Activated CD4-positive, CD25-positive, alpha-beta regulatory T cell treated with anti-CD3 and anti-CD28 coated beads, Interleukin-2, amount 50 U/mL, for 24 hours (primary cell): ENCODE measurements around the gene KRT78.

Experiments used
- ATAC-seq, 2 donors: fragments of 150-1000 bp; cut with Tn5 transposase; one replicate each; pipeline ENCODE4 v1.10.0; 2021; ENCODE audit warnings: mild to moderate bottlenecking in 1 of 2, moderate library complexity in 1 of 2

The KRT78 gene

DNA sequence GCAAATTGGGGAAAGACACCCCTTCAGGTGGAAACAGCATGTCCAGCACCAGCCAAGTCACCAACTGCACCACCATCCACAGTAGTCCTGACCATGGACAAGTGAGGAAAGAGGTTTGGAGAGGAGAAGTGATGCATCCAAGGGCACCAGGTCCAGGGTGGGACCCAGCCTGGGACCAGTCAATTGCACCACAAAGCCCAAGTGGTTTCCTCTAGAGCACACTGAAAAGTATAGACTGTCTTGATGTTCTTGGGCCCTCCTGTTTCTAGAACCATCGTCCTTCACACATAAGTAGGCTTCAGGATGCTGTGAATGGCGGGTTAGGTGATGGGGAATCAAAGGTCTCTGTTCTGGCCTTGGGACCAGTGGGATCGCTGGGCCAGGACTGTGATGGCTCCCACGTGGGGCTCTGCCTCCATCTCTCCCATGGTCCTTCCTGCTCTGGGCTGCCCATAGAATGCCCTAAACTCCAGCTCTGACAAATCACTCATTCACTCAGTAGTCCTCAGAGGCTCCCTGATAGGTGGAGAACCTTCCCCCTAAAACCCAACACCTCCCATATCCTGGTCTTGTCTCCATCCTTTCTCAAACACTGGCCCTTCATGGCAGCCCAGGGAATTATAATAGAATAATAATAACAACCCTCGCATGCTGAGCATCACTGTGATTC, 23.9 kb downstream of the KRT78 start:
- no peak for ATAC-seq

DNA sequence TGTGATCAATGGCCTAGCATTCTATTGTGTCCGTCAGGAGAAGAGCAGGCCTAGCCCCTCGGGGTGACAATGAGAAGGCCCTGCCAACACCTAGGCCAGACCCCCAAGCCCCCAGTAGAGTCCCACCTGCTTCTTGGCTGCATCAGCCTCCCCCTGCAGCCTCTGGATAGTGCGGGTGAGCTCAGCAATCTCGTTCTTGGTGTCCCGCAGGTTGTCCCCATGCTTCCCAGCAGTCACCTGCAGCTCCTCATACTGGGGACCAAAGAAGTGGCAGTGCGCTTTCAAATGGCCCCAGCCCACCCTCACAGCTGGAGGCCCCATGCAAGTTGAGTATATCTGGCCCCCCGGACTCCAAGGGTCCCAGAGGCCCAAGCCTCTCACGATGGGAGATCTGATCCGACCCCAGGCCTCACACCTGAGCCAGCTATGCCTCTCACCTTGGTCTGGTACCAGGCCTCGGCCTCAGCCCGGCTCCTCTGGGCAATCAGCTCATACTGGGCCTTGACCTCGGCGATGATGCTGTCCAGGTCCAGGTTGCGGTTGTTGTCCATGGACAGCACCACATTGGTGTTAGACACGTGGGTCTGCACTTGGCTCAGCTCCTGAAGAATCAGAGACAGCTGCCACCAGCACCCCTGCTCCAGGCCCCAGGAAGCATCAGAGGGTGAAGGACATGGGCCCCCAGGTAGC, 24.9 kb downstream of the KRT78 start:
- ATAC-seq: no peak

DNA sequence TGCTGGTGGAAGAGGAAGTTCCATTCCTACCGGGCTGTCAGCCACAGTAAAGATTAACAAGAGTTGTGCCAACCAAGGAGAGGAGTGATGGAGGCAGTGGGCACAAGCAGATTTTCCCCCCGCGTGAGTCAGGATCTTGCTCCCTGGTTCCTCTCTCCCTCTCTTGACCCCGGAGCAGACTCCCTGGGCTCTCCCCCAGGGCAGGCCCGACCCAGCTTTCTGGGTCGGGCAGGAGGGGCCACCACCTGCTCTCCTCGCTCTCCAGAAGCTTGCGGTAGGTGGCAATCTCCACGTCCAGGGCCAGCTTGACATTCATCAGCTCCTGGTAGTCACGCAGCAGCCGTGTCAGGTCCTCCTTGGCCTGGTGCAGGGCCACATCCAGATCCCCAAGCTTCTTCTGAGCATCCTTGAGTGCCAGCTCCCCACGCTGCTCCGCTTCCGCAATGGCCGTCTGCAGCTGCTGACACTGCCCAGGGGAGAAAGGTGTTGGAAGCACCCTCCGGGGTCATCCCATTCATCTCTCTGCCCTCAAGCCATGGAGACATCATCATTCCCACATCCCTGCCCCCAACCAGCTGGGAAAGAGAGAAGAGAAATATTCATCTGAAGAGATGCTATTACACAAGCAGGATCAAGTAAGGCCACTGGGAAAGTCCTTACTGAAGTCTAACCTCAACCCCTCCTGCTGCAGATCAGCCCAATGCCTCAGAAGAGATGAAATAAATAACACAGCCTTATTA, 25.9 kb downstream of the KRT78 start:
- no peak for ATAC-seq

DNA sequence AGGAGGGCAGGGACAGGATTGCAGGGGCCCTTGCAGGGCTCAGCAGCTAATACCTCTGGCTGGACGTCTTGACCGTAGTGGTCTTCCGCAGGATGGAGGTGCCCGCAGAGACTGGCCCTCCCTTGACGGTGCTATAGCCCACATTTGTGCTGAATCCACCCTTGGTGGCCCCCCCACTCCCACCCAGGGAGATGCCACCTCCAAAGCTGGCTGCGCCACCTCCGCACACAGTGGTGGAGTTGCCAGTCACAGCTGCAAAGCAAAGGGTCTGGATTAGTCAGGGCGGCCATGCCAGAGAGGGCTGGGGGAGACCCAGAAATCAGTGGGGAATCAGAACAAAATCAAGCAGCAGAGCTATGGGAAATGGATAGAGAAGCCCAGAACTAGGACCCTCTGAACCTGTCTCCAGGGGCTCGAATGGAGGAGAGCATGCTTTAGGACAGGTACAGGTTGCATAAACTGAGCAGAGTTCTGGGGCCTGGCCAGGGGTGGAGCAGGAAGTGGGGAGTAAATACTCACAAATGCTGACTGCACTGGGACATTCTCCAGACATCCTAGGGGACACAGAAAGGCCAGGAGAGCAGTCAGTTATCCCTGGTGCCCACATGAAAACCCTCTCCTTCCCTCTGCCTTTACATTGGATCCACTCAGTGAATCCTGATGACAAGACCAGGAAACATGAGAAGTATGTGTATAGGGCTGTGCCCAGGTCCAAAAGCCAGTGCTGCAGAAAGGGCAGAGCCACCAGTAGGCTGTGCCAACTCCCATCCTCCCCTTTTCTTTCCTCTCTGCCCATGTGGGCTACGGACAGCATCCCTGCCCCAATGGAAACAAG, 26.8 kb downstream of the KRT78 start:
- ATAC-seq: no peak

DNA sequence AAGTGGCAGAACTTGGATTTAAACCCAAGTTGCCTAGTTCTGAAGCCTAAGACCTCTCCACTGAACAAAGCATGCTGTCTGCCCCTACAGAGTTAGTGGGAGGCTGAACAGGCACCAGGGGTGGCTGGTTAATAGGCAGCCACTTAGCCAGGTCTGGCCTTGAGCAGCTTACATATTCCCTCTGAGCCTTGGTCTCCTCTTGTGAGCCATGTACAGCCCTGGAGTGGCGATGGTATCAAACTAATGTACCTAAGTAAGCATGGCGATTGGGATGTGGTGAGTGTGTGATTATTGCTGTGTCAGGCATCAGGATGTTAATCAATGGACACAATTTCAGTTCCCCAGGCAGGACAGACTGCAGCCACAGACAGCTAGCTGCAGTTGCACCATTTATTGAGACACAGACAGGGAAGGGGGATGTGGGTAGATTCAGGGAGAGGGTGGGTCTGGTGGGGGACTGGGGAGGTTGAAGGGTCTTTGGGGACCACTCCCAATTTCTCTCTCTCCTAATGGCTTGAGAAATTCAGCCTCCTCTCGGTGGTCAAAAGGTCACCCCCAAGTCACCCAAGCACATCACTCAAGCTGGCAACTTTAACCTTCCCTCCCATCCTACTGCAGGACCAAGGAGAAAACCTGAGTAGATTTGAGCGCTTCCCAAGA, 27.6 kb downstream of the KRT78 start:
- no peak for ATAC-seq

DNA sequence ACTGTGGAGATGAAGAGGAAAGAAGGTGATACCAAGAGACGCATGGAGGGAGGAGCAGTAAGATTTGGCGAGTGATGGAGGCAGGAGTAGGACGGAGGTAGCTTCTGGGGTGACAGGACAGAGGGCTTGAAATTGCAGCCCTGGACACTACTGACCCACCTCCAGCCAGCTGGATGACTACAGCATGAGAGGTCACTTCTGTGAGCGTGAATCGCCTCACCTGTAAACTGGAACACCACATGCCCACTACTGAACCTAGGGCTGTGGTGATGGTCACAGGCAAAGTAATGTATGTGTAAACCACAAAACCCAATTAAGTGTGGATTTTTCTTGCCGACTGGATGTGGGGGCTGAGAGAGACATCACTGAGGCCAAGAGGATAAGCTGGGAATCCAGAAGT, 28.3 kb downstream of the KRT78 start:
- ATAC-seq: no peak

DNA sequence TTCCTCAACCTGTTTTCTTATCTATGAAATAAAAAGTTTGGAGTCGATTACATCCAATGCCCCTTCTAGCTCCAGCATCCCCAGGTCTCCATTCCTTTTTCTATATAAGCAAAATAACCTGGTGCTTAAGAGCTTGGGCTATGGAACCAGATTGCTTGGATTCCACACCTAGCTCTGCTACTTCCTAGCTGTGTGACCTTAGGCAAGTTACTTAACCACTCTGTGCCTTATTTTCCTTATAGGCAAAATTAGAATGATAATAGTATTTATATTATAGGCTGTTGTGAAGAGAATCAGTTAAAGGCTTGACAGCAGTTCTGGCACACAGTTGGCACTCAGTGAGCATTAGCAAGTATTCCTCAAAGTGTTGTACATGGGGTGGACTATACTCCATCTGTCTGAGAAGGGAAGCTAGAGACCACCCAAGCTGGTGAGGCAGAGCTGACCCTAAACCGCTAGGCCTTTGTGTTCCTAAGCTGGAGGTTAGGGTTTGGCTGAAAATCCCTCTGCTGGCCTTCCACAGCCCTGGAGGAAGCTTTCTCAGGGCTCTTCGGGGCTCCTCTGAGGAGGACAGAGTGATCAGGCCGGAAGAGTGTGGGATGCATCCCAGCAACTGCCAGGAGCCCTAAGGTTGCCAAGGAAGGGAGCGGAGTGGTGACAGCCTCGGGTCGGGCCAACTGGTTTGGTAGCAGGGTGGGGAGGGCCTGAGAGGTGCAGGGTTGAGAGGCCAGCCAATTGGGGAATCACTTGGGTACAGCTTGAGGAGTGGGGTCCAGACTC, 28.9 kb downstream of the KRT78 start:
- no peak for ATAC-seq

DNA sequence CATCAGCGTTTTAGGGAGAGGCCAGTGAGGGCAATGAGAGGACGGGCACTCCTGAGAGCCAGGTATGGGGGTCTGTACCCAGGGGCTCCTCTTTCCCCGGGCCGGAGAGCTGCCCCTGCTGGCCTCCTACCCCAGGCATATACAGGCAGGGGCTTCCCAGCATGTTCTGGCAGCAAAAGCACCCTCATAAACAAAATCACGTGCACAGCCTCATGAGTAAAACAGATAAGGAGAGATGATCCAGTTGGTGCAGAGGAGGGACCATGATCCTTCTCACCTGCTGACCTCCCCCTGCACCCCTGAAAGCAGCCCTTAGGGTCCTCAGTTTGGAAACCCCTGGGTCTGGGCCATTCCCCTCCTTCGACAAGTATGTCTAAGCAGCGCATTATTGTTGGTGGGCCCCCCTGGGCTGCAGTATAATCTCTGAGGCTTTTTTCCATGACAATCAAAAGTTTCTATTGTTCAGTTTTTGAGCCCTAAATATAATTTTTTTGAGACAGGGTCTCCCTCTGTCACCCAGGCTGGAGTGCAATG, 29.8 kb downstream of the KRT78 start:
- ATAC-seq: no peak

DNA sequence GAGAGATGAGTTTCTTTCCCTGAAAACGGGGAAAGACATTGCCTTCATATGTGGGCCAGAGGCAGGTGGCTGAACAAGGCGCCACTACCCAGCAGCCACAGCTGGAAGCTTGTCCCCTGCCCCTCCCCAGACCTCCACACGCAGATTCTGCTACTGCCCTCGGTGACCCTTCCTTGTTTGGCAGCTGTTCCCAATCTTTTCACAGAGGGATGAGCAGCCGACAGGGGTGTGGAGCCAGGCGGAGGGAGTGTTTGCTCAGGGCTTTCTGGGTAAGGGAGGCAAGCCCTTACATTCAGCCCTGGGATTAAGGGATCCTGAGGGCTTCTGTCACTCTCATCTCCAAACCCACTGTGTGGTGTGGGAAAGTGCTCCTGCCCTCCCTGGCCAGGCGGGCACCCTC, 30.4 kb downstream of the KRT78 start:
- ATAC-seq: no peak

DNA sequence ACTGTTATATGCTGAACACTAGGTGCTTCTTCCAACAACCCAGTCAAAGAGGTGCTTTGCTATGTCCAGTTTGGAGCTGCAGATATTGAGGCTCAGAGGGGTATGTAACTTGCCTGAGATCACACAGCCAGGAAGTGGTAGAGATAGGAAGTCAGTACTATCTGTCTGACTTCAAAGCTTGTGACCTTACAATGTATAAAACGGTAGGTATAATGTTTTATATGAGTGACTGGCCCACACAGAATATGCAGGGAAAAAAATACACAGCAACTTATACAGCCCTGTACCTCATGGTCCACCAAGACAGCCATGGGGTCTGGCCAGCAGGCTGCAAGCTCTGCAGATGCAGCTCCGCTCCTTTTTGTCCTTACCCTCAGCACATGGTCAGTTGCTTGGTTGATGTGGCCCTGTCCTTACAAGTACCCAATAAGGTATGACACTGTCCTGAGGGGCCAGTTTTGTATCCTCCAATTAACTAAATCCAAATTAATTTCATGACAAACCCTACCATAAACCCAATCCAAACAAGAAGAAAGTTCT, 31.0 kb downstream of the KRT78 start:
- ATAC-seq: no peak

DNA sequence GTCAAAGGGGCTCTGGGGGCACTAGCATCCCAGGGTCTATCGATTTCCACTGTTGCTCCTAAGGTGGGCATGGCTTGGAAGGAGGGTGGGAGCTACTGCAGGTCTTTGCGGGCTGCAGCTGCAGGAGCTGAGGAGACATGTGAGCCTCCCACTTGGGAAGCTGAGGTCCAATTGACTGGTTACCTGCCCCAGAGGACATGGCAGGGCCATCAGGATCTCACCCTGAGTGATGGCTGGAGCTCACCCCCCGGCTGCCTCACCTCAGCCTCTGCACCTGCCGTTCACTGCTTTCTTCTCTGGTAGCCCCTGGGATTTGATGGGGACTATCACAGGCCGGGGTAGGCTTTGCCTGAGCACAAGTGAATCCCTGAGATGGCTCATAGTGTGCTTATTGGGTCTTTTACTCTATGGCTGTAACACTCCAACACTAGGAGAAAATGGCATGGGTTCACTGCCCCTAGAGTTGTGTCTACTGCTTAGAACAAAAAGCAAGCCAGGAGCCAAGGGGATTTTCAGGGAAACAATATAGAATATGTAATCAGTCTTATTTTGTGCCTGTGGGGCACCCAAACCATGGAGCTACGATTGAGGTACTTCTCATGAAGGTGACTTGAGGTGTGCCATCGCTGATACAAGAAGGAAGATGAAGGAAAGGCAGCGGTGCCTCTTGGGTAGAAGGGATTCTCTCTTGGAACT, 31.6 kb downstream of the KRT78 start:
- ATAC-seq: no peak

DNA sequence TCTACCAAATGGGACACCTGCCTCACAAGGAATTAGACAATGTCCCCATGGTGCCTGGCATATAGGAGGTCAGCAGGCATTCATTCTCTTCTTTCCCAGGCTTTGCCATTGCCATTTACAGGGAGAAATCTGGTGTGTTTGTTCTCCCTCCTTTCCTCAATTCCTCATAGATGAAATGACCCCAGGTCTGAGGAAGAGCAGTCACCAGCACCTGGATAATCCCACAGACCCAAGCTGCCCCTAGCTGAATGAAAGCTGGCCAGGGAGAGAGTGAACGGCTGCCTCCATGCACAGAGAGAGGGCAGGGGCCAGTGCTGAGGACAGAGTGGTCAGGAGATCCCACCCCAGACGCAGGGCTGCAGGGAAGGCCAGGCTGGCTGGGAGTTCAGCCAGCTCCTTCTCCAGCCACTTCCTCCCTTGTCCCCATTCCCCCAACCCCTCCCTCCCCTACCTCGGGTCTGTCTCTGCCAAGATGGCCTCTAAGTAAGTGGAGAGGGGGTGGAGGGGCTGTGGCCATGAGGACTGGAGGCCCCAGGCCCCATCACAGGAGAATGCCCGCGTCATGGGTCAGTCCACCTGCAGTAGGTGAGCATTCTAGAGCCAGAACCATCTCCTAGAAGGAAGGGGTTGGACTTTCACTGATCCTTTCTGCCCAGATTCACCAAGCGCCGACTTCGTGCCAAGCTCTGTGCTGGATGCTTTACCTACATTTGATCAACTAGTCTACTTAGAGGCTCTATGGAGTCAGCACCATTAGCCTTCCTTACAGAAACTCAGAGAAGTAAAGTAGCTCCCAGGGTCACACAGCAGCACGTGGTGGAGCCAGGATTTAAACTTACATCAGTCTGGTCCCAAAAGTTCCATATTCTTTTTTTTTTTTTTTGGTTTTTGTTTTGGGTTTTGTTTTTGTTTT, 32.9 kb downstream of the KRT78 start:
- no peak for ATAC-seq

DNA sequence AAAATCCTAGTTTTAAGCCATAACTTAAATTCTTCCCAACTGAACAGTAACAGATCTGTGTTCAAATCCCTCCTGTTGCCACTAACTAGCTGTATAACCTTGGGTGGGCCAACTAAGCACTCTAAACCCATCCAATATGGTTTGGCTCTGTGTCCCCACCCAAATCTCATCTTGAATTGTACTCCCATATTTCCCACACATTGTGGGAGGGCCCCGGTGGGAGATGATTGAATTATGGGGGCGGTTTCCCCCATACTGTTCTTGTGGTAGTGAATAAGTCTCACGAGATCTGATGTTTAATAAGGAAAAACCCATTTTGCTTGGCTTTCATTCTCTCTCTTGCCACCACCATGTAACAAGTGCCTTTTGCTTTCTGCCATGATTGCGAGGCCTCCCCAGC, 33.6 kb downstream of the KRT78 start:
- no peak for ATAC-seq

DNA sequence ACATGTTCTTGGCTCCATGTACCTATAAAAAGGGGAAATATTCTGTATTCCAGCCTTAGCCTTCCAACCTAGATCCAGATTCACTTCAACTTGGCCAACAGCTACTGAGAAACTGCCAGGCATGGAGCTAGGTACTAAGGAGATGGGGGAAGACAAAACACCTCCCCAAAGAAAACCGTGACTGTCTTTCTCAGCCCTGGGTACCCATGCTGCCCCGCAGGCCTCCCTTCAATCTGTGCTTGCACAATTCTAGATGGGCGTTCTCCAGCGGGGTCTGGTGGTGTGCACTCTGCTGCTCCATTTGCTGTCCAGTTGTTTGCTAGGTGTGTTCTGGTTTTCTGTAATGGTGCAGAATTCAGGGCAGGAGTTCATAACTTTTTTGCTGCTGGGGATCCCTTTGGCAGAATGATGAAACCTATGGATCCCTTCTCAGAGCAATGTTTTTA, 34.1 kb downstream of the KRT78 start:
- ATAC-seq: no peak

DNA sequence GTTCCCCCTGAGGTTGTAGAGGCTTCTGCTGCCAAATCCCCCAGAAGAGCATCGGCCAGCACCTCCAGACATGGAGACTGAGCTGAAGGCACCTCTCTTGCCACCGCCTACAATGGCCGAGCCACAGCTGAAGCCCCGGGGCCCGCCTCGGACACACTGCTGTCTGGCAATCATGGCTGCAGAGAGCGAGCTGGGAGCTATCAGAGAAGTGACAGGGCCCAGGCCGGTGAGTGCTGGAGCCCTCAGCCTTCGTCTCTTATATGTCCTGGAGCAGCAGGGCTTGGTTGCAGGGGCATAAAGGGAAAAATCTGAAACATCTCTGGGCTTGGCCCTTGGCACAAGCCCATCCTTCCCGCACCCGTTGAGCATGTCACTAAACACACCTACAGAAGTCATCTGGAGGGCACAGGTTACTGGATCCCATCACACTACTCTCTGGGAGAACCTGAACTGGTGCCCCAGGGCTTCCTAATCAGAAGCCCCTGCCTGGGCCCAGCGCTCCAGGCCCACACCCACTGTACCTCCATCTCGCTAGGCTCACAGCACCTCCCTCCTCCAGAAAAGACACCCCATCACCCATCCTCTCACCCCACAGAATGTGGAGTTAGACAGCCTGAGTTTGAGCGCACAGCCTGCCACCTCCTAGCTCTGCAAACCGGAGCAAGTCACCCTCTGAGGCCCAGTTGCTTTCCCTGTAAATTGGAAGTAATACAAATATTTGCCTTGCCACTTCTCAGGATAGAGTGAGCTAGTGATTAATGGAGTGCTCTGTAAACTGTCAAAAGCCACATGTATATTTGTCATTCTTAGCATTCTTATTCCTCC, 34.7 kb downstream of the KRT78 start, which contains the start of gene KRT4:
TSS of gene KRT4 (minus strand) at position 232 of the 825 bp plus-strand sequence. CDS start at position 174, 58 bp downstream.
- no peak for ATAC-seq

DNA sequence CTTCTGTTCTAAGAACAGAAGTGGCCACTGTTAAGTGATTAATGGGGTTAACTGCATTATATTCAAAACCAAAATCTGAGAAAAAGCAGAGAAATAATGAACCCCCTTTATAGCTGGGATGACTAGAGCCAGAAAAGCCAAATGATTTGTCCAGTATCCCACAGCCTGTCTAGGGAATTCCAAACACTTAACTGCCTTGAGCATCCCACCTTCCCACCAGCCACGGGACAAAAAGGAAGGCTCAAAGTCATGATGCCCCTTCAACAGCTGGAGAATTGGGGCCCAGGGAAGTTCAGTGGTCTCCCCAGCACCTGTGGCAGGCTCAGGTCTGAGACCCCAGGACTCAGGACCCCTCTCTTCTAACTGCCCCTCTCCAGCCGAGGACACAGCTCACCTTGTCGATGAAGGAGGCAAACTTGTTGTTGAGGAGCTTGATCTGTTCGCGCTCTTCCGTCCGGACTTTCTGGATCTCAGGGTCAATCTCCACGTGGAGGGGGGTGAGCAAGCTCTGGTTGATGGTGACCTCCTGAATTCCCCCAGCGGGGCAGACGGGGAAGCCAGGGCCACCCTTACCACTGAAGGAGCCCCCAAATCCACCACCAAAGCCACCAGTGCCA, 35.5 kb downstream of the KRT78 start:
- ATAC-seq: no peak

DNA sequence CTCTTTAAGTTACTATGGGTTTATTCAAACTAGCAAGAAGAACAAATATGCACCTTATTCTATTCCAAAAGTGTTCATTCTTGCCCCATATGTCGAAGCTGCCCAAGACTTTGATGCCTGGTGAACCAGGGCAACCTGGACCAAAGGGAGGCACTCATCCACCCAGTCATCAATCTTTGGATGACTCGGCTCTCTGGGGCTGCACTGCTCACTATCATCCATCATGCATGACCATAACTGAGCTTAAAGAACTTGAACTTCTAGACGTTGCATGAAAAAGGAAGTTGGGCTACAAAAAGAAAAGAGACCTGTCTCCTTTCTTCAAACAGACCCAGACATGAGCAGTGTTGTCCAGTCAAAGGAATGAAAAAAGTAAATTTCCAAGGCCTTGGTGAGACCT, 36.0 kb downstream of the KRT78 start:
- no peak for ATAC-seq

DNA sequence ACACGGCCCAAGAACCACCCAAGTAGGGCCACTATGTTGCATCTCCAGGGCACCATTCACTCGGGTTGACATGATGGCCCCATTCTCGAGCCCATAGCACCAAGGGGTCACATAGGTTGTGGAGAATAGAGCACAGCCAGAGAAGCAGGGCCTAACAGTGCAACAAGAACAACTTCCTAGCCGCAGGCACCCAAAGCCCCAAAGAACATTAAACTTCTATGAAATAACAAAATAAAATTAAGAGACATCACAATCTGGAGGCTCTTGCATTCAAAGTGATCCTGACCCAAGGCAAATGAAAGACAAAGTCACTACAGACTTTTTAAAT, 36.8 kb downstream of the KRT78 start:
- ATAC-seq: no peak
